Ramos (cell line): ENCODE results near the gene SARM1.

Experiments used
- in situ Hi-C: fragments of 300-500 bp; cut with MboI; formaldehyde crosslinking; loops from one replicate; pipeline ENCODE4 v1.14.3; 2022; ENCODE audit warnings: low sequenced_read_pairs; ENCODE audit not compliant: unreplicated experiment

The SARM1 gene

DNA sequence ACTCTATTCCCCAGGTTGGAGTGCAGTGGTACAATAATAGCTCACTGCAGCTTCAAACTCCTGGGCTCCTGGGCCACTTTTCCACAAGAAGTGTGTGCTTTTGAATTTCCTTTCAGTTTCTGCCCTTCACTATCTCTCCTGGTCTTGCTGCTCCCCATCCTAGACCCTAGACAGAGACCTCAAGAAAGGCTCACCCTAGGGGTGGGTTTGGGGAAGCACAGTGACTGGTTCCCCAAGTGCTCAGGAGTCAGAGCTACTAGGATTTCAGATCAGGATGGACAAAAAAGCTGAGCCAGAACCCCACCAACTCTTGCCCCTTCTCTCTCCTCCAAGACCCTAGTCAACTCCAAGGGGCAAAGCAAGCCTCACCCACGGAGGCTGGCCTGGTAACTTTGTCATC lies 4.9 kb upstream of the SARM1 start:
- in situ Hi-C loops: loop anchor here (25.0 kb wide), 3 partner anchors 104 to 1054 kb away; no protein-coding TSS in a partner anchor

DNA sequence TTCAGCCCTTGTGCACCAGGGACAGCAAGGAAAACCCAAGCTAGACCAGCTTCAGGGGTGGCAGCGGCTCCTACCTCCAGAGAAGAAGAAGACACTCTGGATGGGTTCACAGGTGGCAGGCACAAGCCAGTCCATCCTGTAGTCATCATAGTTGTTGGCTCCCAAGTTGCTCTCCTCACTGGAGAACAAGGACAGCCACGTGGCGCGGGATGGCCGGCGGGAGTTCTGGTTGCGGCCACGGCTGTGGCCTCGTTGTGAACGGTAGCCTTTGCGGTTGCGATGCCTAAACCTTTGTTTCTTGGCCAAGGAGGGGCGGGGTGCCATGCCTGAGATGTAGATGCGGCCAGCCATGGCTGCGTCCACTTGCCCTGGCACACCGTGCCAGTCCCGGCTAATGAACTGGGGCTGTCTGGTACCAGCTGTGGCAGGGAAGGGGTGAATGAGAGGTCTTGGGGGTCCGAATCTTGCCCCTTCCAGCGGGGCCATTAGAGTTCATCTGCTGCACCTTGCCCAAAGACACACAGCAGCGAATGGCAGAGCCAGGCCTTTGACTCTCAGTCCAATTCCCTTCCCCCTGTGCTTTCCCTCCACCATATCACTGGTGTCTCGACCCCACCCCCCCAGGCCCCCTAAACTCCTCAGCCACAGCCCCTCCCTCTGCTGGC lies 3.7 kb upstream of the SARM1 start:
- in situ Hi-C loops: loop anchor here (25.0 kb wide), 3 partner anchors 105 to 1055 kb away; no protein-coding TSS in a partner anchor

DNA sequence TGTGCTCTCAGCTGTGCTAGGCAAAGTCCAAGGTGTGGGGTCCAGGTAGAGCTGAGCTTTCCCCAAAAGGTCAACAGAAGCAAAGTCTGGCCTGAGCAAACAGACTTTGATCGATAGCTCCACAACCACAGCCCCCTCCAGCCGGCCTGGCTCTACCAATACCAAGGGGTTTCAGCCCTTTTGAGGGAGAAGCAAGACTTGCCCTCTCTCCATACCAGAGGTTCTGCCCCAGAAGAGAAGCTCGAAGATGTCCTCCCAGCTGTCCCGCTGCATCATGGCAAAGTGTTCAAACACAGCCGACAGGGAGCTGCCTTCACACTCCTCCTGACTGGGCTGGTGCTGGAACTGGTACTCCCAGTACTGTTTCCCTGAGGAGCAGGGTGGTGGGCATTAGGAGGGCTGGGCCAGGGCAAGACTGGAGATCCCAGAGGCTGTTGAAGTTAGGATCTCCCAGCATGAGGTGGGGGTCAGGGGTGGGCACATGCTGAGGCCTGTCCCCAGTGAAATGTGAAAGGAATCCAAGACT lies 3.1 kb upstream of the SARM1 start:
- in situ Hi-C loops: loop anchor here (25.0 kb wide), 3 partner anchors 106 to 1056 kb away; no protein-coding TSS in a partner anchor

DNA sequence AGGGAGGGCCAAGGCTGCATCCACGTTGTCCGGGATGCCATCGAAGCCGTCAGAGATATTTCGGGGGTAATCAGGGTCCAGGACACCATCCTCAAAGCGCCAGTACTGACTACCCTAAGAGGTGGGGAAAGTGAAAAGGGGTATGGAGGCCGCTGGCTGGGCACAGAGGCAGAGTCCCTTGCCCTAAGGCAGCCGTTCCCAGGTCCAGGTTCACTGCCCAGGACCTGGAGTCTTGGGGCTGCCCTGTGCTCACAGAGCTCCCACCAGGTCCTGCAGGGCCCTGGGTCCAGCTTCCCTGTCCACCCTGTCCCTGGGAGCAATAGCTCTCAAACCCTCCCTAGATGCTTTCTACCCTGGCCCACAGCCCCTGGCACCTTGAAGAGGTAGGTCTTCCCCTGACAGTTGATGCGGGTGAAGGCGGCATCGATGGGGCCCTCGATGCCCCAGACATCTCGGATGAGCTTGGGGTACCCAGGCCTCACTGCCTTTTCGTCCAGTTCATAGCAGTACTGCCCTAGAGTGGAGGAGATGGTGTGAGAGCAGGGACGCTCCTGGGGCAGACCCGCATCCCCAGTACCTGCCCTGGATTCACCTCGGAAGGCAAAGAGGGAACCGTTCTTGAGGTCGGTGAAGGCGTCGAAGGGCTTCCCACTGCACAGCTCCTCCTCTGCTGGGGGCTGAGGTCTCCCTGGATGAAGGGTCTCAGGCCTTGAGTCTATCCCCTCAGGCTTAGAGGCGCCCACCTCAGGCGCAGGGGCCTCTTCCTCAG lies 2.4 kb upstream of the SARM1 start:
- in situ Hi-C loops: loop anchor here (25.0 kb wide), 3 partner anchors 107 to 1057 kb away; no protein-coding TSS in a partner anchor

DNA sequence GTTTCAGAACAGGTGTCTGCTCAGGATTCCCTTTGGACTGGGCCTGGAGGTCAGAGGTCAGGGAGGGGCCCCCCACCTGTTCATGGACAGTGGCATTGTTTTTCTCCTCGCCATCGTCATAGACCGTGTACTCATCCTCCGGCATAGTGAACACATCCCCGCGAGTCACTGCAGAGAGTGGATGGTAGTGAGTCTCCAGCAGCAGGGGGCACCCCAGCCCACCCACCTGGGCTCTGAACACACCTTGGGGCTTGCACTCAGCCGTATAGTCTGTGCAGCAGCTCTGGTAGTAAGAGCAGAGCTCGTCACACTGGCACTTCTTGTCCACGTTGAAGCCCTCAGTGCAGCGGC lies 1.8 kb upstream of the SARM1 start:
- in situ Hi-C loops: loop anchor here (25.0 kb wide), 3 partner anchors 107 to 1057 kb away; no protein-coding TSS in a partner anchor

DNA sequence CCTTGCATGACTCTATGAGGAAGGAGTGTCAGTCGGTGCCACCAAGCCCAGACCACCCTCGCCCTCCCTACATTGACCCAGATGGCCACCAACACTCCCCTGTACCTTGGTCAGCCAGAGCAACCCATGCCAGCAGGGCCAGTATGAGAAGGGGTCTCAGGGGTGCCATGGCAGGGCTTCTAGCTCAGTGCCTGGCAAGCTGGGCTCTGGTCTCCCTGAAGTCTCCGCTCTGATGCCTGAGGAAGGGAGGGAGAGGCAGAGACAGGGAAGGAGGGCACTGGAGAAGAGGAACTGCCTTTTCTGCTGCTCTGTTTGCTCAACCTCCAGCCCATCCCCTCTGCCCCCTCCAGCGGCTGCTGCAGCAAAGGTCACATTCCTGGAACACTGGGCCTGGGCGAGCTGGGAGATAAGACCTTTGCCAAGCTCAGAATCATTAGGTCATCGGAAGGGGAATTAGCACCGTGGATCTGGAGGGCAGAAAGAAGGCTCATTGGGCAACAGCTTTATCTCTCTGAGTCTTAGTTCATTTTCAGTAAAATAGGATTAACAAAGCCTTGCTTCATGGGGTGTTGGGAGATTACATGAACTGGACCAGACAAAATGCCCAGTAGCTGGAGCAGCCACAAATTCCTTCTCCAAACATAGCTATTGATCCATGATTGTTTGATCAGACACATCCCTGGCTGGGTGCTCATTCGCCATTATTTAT lies 1.3 kb upstream of the SARM1 start, which contains the start of gene VTN:
Gene VTN (minus strand): TSS at position 273 of the 709 bp plus-strand sequence. CDS start 104 bp downstream, at position 169.
- in situ Hi-C loops: loop anchor here (25.0 kb wide), 3 partner anchors 108 to 1058 kb away; no protein-coding TSS in a partner anchor

DNA sequence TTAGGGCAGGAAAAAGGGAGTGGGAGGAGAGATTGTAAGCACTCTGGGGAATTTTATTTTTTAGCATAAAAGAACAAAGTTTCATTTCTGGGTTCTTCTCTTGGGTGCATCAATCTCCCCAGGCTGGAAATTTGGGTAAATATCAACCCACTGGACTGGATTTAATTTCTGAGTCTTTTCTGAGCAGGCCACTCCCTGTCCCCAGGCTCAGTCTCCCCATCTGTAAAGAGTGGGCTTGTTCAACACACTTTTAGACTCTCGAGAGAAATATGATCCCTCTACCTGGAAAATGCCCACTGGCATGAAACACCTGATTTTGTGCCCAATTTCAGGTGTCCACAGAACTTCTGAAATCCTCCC lies 770 bp upstream of the SARM1 start:
- in situ Hi-C loops: loop anchor here (25.0 kb wide), 3 partner anchors 108 to 1058 kb away; no protein-coding TSS in a partner anchor

DNA sequence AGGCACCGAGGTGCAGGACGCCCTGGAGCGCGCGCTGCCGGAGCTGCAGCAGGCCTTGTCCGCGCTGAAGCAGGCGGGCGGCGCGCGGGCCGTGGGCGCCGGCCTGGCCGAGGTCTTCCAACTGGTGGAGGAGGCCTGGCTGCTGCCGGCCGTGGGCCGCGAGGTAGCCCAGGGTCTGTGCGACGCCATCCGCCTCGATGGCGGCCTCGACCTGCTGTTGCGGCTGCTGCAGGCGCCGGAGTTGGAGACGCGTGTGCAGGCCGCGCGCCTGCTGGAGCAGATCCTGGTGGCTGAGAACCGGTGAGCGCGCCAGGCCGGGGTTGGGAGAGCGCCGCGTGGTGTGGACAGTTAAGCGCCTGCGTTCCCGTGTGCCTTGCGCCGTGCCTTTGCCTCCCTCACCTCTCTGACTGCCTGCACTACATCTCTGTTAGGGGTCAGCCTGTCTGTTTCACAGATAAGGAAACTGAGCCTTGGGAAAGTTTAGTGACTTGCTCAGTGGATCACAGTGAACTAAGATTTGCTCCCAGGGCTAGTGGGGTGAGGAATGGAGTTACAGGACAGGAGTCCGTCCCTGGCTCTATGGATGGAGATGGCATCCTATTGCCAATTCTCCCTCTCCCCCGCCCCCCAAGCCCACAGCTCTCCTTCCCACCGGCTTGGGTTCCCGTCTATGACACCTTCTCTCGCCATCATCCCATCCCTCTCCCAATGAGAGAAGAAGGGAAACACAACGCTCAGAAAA lies 880 bp downstream of the SARM1 start:
- in situ Hi-C loops: loop anchor here (25.0 kb wide), 3 partner anchors 110 to 1060 kb away; no protein-coding TSS in a partner anchor

DNA sequence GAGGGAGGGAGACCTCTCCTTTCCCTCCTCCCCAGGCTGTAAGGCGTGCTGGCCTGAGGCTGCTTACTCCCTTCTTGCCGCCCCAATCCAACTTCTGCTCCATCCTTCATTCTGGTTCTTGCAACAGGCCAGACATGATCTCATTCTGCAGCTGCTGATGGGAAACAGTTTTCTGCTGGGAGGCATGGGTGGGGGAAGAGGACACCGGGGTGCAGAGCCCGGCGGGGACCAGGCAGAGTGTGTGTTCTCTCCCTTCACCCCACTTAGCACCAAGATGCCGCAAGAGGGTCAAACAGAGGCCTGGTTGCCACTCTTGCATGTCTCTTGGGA lies 1.4 kb downstream of the SARM1 start:
- in situ Hi-C loops: loop anchor here (25.0 kb wide), 3 partner anchors 111 to 1061 kb away; no protein-coding TSS in a partner anchor

DNA sequence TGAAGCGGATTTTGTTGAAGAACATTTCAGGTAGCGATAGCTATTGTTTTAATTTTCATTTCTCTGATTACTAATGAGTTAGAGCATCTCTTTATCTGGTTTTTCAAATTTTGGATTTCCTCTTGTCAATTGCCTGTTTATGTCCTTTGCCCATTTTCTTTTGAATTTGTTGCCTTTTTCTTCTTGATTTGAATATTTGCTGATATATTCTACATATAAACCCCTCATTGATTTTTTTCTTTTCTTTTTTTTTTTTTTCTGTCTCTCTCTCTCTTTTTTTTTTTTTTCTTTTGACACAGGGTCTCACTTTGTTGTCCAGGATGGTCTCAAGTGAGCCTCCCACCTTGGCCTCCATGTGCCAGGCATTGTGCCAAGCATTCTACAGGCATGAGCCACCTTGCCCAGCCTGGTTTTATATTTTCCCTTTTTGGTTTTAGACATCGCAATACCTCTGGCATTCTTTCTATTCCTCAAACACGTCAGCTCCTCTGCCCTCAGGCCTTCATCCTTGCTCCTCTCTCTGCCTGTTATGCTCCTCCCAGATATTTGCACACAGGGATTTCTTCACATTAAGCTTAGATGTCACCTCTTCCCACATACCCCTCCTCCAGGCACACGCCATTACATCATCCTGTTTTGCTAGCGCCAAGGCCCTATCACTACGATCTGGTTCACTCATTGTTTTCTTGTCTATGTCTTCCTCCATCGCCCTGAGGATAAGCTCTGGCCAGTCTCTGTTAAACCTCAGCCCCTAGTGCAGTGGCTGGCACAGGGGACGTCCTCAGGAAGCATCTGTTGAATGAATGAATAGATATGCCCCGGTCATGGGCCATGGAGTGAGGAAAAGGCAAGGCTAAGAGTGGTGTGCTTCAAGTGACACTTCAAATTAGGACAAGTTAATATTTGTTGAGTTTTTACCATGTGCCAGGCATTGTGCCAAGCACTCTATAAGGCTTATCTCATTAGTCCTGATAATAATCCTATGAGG lies 8.6 kb downstream of the SARM1 start:
- in situ Hi-C loops: loop anchor here (25.0 kb wide), 1 partner anchor 468 kb away; no protein-coding TSS in a partner anchor

DNA sequence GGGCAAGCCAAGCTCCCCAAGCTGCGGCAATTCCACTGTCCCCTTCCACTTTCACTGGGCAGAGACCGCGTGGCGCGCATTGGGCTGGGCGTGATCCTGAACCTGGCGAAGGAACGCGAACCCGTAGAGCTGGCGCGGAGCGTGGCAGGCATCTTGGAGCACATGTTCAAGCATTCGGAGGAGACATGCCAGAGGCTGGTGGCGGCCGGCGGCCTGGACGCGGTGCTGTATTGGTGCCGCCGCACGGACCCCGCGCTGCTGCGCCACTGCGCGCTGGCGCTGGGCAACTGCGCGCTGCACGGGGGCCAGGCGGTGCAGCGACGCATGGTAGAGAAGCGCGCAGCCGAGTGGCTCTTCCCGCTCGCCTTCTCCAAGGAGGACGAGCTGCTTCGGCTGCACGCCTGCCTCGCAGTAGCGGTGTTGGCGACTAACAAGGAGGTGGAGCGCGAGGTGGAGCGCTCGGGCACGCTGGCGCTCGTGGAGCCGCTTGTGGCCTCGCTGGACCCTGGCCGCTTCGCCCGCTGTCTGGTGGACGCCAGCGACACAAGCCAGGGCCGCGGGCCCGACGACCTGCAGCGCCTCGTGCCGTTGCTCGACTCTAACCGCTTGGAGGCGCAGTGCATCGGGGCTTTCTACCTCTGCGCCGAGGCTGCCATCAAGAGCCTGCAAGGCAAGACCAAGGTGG lies 9.8 kb downstream of the SARM1 start:
- in situ Hi-C loops: loop anchor here (25.0 kb wide), 1 partner anchor 469 kb away; no protein-coding TSS in a partner anchor

DNA sequence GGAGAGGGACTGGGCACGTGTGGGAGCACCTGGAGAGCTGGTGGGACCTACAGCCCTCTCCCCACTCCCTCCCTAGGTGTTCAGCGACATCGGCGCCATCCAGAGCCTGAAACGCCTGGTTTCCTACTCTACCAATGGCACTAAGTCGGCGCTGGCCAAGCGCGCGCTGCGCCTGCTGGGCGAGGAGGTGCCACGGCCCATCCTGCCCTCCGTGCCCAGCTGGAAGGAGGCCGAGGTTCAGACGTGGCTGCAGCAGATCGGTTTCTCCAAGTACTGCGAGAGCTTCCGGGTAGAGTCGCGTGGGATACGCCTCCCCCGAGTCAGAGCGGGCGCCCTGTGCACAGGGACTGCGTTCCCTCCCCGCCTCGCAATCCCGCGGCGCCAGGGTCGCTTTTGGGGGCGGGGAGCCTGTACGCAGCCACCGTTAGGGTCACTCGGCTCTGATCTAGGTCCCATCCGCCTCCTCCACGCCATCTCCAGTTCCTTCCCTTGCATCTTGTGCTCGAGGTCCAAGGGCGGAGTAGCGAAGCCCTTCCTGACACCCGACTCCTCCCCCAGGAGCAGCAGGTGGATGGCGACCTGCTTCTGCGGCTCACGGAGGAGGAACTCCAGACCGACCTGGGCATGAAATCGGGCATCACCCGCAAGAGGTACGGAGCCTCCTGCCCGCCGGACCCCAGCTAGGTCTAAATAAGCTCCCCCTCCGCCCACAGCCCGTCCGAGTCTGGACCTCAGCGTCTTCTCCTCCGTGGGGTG lies 13.0 kb downstream of the SARM1 start:
- in situ Hi-C loops: loop anchor here (25.0 kb wide), 1 partner anchor 472 kb away; no protein-coding TSS in a partner anchor

DNA sequence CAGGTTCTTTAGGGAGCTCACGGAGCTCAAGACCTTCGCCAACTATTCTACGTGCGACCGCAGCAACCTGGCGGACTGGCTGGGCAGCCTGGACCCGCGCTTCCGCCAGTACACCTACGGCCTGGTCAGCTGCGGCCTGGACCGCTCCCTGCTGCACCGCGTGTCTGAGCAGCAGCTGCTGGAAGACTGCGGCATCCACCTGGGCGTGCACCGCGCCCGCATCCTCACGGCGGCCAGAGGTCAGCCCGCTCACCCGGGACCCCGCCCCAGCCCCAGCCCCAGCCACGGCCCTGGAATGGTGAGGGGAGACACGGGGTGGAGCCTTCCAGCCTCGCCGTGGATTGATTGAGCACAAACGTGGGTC lies 13.5 kb downstream of the SARM1 start:
- in situ Hi-C loops: loop anchor here (25.0 kb wide), 1 partner anchor 473 kb away; no protein-coding TSS in a partner anchor

DNA sequence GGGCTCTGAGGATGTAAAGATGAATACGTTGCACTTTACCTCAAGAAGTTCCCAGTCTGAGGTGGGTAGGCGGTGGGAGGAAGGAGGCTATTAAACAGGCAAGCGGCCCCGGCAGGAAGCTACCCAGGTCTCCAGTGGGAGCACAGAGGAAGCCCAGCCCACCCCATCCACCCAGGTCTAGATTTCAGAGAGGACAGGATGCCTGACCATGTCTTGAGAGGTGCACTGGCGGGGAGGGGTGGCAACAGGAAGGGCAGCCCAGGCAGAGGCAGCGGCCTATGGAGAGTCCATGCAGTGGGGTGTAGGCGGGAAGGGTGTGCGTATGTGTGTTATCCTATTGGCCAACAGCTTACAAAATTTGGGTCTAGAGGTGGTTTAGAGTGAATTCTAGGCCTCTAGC lies 13.9 kb downstream of the SARM1 start:
- in situ Hi-C loops: loop anchor here (25.0 kb wide), 1 partner anchor 473 kb away; no protein-coding TSS in a partner anchor

DNA sequence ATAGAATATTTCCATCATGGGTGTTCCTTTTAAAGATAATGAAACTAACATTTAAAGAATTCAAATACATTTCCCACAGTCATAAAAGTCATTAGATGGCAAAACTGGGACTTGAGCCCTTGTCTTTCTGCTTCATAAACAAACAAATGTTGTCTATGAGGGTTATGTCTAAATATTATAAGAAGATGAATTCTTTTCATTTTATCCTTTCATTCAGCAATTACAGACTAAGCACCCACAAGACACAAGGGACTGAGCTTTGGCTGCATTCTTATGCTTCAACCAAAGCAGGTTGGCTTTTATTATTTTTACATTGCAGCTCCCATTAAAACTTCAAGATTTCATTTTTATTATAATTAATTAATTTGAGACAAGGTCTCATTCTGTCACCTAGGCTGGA lies 14.9 kb downstream of the SARM1 start:
- in situ Hi-C loops: loop anchor here (25.0 kb wide), 1 partner anchor 474 kb away; no protein-coding TSS in a partner anchor

DNA sequence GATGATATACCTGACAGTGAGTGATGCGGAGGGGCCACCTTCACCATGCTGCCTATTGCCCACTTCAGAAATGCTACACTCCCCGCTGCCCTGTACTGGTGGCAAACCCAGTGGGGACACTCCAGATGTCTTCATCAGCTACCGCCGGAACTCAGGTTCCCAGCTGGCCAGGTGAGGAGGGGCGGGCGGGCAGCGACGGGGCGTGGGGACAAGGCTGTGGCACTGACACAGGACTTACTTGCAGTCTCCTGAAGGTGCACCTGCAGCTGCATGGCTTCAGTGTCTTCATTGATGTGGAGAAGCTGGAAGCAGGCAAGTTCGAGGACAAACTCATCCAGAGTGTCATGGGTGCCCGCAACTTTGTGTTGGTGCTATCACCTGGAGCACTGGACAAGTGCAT lies 16.6 kb downstream of the SARM1 start:
- in situ Hi-C loops: loop anchor here (25.0 kb wide), 1 partner anchor 476 kb away; no protein-coding TSS in a partner anchor

DNA sequence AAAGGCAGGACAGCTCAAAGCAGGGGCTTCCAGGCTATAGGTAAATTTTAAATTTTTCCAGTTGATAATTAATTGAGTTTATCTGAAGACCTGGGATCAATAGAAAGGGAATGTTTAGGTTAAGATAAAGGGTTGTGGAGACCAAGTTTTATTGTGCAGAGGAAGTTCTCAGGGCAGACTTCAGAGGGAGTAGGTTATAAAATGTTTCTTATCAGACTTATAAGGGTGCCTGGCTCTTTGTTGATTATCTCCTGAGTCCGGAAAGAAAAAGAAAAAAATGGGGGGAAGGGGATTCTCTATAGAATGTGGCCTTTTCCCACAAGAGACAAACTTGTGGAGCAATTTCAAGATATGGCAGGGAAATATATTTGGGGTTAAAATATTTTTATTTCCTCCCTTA lies 18.6 kb downstream of the SARM1 start:
- in situ Hi-C loops: loop anchor here (25.0 kb wide), 1 partner anchor 478 kb away; no protein-coding TSS in a partner anchor
